GM21360 (cell line): ENCODE measurements around the gene KCNMA1.

Experiments
- ATAC-seq: cut with Tn5 transposase; IDR thresholded peaks from one replicate; pipeline ENCODE4 v1.9.1; 2021; ENCODE audit warnings: mild to moderate bottlenecking, moderate library complexity; ENCODE audit not compliant: unreplicated experiment

KCNMA1 gene

DNA sequence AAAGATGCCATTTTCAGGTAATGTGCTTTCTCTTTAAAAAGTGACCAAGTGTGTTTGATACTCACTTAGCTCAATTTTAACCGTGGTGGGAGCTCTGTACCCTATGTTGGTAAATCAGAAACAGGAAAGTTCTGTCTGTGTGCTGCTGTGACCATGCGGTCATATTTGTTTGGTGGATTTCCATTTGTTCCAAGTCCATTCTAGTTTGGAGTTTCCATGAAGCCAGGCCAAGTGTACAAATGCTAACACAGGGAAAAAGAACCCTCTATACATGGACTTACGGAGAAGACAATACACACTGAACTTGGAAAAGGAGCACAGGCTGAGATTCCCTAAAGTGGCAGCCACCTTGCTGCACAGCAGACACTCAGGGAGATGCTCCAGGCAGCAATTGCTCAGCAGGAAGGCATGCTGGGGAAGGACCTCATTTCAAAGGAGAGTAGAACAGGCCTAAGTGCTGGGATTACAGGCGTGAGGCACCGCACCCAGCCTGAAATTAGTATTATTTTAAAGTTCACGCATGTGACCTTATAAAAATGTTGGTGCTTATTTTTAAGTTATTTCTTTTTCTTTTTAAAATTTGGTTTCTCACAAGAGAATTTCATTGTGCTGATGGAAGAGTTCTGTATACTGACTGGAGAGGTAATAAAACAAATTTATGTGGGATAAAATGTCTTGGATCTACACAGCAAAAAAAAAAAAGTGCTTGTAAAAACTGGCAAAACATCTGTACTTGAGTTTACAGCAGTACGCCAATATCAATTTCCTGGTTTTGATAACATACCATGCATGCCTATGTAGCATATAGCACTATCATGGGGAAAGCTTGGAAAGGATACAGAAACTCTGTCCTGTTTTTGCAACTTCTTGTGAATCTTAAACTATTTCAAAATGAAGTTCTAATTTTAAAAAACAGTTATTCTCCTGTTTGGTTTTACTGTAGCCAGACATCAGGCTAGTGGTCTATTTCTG, 436.2 kb downstream of the KCNMA1 start:
- ATAC-seq: no peak

DNA sequence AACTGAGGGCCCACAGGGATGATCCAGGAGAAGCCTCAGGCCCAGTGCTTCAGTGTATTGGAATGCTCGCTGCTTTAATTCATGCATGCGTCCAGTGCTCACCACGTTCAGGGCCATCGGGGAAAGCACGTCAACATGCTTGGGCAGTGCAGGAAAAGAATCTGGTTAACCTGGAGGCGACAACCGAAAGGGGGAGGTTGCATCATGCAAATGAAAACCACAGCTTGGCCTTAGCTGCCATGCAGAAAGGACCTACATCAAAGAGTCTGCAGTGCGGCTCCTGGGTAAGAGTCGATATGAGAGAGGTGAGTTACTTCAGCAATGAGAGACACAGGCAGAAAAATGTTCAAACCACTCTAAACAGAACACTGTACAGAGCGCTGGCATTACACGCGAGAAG, 440.1 kb downstream of the KCNMA1 start:
- ATAC-seq: no peak

DNA sequence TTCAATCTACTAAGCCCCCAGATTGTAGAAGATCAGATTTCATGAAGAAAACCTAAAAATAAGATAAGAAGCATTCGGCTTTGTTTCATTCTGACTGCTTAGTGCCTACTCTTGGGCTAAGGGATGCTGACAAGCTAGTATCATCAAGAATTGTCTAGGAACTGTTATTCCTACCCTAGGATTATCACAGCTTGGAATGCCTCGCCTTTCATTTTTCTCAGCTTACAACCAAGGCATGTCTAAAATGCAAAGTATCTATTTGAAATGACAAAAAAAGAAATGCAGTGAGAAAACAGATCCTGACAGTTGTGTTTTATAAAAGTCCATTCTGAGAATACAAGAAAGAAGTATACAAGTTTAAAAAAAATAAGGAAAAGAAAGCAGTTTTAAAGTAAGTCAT, 441.0 kb downstream of the KCNMA1 start:
- ATAC-seq: no peak

DNA sequence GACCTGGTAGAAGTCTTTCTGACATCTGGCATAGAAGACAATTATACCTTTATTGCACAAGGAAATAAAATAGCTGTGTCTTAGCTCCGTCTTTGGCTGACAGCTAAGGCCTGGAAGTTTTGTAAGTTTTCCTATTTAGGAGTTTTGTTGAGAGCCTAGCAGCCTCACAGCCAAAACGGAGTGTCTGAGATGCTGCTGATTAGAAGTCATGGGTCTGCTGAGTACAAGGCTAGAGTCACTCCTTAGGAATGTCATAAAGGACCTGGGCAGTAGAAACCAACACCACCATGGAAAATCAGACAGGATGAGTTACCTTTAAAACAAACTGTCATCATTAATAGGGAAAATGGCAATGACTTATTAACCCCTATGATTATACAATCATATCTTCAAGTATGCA, 442.5 kb downstream of the KCNMA1 start:
- no peak for ATAC-seq

DNA sequence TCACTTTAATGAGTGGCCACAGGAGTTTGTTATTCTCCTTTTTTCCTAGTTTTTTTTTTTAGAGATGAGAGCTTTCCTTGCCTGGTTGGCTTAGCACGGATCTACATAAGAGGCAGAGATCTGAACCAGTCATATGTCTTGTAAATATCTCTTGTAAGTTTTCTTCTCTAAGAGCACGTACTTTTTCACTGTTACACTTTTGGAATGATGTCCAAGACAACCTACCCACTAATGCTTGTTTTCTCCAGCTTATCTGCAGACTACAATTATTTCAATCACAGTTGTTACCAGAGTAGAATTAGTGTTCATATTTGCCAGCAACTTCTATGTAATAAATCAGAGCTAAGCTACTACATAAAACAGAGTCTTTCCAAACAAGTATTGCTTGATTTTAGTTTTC, 444.6 kb downstream of the KCNMA1 start:
- ATAC-seq: no peak

DNA sequence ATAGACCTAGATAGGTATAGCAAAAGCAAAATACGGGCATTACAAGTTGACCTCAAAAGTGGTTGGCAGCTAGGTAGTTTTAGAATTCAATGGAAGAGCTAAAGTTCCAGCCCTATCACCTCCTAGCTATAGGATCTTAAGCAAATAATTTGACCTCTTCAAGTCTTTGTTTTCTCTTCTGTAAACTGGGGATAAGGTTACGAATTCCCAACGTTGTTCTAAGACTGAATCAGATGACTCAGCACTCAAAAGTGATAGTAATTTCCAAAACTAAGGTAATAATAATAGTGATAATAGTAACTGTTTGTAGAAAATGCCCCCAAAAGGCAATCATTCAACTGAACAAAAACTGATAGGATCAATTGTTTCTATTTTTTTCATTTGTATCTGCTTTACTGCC, 445.2 kb downstream of the KCNMA1 start:
- no peak for ATAC-seq

DNA sequence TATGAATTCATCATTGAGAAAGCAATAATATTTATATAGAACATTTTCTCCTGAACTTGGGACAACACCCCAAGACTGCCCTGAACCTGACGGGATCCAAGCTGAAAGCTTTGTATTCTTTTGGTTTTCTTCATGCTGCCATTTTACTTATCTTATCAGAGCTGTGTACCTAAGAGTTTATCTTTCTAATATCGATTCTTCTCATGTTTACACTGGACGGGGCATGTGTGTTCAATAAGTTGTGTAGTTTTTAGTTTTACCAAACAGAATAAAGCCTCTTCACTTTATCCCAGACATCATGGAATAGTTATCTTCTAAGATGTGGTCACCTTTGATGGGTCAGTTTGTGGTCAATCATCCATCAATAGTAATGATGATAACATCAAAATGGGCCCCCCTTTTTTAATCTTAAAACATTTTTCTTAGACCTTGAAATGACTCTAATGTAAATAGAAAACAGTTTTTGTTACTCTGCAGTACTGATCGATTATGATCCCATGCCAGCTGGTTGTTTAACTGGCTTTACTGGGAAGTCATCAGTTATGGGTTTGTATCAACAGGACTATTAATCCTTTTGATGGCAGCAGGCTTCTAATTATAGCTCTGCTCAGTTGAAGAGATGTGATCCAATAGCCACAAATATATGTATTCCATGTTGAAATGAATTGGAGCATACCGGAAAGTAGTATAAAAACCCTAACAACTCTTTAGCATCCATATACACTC, 446.1 kb downstream of the KCNMA1 start:
- no peak for ATAC-seq

DNA sequence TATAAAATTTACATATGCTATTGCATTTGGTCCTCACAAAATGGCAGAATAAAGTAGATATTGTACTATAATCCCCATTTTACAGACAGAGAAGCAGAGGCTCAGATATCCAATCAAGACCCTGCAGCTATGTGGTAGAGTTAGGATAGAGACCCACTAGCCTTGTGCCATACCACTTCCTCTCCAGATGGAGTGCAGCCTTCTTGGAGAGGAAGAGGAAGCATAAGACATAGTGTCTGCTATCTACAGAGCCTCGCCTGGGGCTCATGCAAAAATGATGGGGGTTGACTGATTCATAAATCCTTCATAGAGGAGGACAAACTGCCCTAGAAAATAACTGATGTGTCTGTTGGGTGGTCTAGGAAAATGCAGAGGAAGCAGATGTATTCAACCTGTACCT, 447.3 kb downstream of the KCNMA1 start:
- no peak for ATAC-seq

DNA sequence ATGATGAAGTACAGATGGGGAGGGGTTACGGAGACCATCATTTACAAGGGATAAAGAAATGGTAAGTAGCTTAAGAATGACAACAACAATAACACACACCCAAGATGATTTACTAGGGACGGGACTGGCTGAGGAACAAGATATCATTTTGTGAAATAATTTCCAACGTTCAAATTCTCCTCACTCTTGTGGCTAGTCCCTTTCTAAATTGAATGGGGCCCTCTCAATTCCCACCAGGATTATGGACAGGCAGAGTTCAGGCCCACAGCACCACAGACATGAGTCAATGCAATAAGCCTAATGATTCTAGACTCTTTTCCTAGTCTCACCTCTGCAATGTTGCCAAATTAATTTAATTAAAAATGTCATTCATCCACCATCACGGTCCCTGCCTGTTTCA, 448.1 kb downstream of the KCNMA1 start:
- ATAC-seq: no peak

DNA sequence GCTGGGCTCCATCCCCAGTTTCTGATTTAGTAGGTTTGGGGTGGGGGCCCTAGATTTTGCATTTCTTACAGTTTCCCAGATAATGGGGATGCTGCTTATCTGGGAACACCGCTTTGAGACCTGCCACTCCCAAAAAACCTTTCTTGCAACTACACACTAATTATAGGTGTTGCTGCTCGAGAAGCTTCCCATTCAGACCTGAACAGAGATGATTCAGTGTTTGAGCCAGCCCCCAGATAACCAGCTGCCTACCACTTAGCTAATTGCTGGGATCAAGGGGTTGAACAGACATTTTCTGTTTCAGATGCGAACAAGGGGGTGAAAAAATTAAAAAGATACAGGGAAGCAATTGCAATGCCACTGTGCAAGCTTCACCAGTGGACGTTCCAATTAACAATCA, 448.5 kb downstream of the KCNMA1 start:
- no peak for ATAC-seq

DNA sequence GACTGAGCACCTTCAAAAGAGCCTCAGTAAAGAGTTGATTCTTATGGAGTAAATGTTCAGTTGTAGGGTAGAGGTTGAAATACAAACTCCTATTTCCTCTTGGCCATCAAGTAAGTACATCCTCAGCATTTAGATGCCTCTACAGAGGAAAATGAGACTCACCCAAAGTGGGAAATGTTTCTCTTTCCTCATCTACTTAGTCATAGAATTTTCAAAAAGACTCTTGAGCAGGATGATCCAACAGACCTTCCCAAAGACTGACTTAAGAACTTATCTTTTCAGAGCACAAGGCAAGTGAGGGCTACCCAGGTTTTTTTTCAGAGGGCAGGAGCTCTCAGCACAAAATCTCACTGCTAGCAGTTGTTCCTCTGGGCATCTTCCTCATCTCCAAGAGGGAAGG, 449.1 kb downstream of the KCNMA1 start:
- ATAC-seq: no peak

DNA sequence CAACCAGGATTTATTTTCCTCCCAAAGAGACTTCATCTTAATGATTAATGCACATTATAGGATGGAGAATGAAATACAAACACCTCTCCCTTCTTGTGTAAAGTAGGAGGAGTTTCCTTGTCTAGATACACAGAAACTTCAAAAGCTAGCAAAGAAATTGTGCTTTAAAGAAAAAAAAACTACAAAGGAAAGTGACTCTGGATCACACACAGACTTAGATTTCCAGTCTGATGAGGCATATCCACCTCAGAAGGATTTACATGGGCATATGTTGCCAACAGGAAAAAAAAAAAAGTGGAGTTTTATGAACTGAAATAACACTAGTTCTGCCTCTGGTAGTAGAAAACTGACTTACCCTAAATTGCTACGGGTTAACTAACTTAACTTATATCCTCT, 449.6 kb downstream of the KCNMA1 start:
- ATAC-seq: no peak

DNA sequence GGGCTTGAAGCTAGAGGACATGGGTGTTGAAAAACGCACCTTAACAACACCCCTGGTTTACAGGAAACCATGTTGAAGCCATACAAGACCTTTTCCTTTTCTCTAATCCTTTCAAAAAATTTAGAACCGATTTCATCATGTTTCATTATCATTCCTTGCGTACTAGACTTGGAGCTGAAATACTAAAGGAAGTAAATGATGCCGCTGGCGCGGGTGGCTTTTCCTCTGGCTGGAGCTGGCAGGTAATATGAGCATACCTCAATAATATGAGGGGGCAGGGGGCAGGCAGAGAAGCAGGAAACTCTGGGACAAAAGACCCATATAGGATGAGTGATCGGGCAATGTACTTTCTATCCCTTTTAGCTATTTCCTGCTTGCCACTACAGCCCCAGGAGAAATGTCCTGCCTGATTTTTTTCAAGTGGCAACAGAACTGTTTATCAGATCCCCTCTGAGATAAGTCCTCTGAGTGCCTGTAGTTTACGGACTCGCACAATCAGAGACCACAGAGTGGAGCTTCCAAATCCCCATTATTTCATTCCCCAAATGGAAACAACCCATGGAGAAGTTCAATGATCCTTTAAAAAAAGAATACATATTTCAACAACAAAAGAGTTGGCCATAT, 450.1 kb downstream of the KCNMA1 start:
- ATAC-seq: no peak

DNA sequence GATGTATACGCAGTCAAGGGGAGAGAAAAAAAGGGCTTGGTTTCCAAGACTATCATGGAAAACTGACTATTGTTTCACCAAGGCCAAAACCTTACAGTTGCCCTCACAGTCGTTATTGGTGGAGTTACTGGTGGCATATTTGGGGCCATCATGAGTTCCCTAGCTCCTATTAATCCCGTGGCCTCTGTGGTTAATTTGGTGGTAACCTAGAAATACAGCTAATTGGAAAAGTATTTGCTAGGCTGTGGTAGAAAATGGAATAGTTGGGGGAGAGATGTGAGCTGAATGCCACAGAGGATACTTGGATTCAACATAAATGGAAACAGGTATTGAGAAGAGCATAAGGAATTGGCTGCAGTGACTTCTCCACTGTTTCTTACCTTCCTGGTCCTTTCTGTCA, 450.7 kb downstream of the KCNMA1 start:
- ATAC-seq: no peak

DNA sequence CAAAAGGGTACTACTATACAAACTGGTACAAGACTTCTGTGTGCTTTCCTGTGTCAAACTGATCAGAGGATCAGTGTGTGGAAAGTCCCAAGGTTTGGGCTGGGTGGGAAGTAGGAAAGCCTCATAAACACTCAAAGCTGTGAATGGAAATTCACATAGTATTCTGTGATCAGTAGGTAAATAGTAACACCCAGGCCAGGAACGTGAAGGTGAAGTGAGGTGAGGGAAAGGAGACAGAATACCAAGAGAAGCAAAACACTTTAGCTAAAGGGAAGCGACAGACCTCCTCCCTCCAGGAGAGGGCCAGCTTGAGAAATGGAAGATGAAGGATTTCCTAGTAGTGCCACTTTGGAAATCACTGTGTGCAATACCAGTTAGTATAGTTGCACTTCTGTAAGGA, 451.9 kb downstream of the KCNMA1 start:
- no peak for ATAC-seq

DNA sequence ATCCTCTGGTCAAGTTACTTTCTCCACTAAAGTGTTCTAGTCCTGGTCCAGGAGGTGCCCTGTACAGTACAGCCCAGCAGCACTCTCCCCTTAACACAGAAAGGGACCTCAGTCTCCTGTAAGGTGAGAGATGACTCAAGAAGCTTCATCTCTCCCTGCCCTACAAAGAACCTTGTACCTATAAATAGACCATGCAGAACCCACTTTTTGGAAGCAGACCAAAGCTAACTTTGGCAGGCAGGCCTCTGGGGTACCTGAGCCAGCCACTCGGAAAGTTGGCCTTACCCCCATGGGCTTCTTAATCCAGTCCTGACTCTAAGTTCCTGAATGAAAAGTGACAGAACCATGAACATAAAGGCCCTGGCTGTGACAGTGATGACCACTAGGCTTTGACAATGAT, 454.8 kb downstream of the KCNMA1 start:
- ATAC-seq: no peak

DNA sequence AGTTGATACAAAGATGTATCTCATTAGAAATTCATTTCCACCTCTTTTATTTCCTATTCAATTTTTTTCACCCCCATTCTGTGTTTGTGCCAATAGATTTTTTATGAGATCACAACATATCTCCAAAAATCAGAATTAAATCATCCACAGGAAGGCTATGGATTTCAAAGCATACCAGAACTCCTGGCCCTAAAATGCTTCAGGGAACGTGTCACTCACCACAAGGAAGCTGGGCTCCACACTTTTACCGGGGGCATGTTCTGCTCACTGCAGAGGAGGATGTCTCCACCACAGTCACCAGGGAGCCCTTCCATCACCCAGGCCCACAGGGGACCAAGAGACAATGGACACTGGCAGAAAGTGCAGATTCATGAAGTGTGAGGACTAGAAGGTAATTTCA, 456.8 kb downstream of the KCNMA1 start:
- no peak for ATAC-seq

DNA sequence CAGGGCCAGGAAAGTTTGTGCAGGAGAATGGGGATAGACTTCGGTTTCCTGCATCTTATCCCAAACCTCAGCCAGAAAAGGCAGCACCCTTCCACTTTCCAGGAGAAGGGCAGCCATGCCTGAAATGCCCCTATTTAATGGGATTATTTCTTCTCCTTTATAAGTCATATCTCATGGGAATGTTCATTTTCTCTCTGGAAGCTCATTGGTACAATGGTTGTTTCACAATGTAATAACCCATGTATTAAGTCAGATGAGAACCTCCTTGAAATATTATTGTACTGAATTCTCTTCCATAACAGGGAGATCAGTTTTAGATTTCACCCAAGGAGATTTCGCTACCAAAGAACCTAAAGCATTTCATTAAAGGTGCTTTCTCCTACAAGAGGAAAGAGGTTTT, 457.5 kb downstream of the KCNMA1 start:
- ATAC-seq: no peak

DNA sequence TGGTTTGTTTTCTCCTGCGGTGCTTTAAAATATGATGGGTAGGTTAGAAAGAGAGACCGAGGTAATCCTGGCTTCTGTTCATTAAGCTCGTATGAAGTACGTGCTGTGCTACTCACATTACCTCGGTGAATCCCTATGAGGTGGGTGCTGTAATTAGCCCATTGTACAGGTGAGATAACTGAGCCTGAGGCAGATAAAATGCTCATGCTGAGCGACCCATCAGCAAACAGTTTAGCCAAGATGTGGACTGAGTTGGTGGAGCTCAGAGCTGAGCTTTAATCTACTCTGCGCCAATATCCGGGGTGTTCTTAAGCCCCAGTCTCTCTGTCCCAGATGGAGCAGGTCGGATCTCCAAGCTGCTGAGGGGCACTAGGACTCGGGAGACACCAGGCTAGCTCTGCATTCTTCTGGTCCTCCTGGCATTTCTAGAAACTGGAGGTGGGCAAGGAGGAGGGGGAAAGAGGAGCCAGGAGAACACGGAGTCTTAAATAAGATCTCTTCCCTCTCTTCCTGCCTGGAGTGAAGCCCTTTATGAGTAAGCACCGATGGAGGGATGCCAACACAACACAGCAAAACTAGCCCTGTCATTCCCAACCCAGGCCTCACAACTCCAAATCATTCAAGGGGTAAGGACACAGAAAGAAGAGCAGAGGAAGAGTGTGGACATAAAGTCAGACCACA, 458.5 kb downstream of the KCNMA1 start:
- ATAC-seq: no peak

DNA sequence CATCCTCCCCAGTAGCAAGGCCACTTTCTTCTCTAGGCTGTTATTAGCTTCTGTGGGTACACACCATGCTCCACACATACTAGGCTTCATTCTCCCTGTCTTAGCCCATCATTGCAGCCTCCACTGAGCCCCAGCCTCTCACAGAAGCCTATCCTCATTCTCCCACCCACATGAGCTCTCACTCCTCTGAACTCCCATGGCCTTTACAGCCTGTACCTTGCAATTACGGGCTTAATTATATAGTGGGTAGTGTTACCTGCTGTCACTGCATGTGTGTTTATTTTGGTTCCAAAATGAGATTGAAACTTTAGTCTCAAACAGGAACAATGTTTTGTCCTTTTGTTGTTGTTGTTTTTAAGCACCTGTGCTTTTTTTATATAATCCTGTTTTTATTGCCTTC, 460.0 kb downstream of the KCNMA1 start:
- ATAC-seq: no peak

DNA sequence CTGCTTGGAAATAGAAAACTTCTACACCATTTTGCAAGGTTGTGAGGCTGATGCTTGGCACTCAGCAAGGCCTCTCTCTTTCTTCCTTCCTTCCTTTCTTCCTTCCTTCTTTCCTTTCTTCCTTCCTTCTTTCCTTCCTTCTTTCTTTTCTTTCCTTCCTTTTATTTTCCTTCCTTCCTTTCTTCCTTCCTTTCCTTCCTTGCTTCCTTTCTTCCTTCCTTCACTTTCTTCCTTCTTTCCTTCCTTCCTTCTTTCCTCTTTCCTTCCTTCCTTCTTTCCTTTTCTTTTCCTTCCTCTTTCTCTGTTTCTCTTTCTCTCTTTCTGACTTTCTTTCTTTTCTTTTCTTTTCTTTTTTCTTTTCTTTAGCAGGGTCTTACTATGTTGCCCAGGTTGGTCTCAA, 460.4 kb downstream of the KCNMA1 start:
- ATAC-seq: no peak
